ENCODE results near the gene RASIP1.
"Not testable (repeated sequence)": the region's sequence is repeated elsewhere in the genome, so short reads cannot be mapped to it uniquely, and the experiment has no call there.

The RASIP1 gene

GRCh38 chr19:48740164-48740972, at the start of gene RASIP1:
TSS of gene RASIP1 (minus strand) at chr19:48740610. CDS start at chr19:48740282, 328 bp downstream.
- Histone ChIP-seq H3K27ac (ENCODE audit: low read depth, low read length) (no peak within 1 kb of the TSS), H3K9ac (ENCODE audit: low read depth, low read length) (no peak within 1 kb of the TSS), H3K4me1 (ENCODE audit: control insufficient read depth, insufficient read depth, low read length) (peaks cover 22% of the 10 kb centered on the region; the same call in 1 of the 2 replicates)

GRCh38 chr19:48787331-48787730, 46.9 kb upstream of the RASIP1 start:
- H3K9ac ChIP-seq (ENCODE audit: low read depth, low read length); H3K27ac ChIP-seq (ENCODE audit: low read depth, low read length); H3K36me3 ChIP-seq (ENCODE audit: control insufficient read depth, insufficient read depth, low read length); H3K4me3 ChIP-seq (ENCODE audit: low read depth, low read length); H3K4me1 ChIP-seq (ENCODE audit: control insufficient read depth, insufficient read depth, low read length); H3K9me3 ChIP-seq (ENCODE audit: control insufficient read depth, insufficient read depth, low read length); H3K27me3 ChIP-seq (ENCODE audit: control insufficient read depth, insufficient read depth, low read length): not testable (repeated sequence)

More at GRCh38 chr19:48740164-48740972, at the start of gene RASIP1:
- Histone ChIP-seq H3K27me3 (ENCODE audit: control insufficient read depth, insufficient read depth, low read length) (peaks cover 16% of the 10 kb centered on the region), H3K36me3 (ENCODE audit: control insufficient read depth, insufficient read depth, low read length) (no peaks in the 10 kb centered on the region), H3K4me3 (ENCODE audit: low read depth, low read length) (peak within 1 kb of the TSS; percentile 71), H3K9me3 (ENCODE audit: control insufficient read depth, insufficient read depth, low read length) (no peaks in the 10 kb centered on the region)

GRCh38 chr19:48786422-48786821, 46.0 kb upstream of the RASIP1 start:
- not testable (repeated sequence) for H3K36me3 ChIP-seq (ENCODE audit: control insufficient read depth, insufficient read depth, low read length); H3K27me3 ChIP-seq (ENCODE audit: control insufficient read depth, insufficient read depth, low read length); H3K9ac ChIP-seq (ENCODE audit: low read depth, low read length); H3K27ac ChIP-seq (ENCODE audit: low read depth, low read length); H3K4me1 ChIP-seq (ENCODE audit: control insufficient read depth, insufficient read depth, low read length); H3K4me3 ChIP-seq (ENCODE audit: low read depth, low read length); H3K9me3 ChIP-seq (ENCODE audit: control insufficient read depth, insufficient read depth, low read length)

- H3K9ac ChIP-seq (ENCODE audit: low read depth, low read length): no peak overlapping the region
- H3K4me3 ChIP-seq (ENCODE audit: low read depth, low read length): no peak overlapping the region
- no peaks in the 10 kb centered on the region for H3K9me3 ChIP-seq (ENCODE audit: control insufficient read depth, insufficient read depth, low read length)
- peaks cover 2% of the 10 kb centered on the region; the same call in 1 of the 2 replicates for H3K4me1 ChIP-seq (ENCODE audit: control insufficient read depth, insufficient read depth, low read length)
- no peaks in the 10 kb centered on the region for H3K36me3 ChIP-seq (ENCODE audit: control insufficient read depth, insufficient read depth, low read length)
- H3K27me3 ChIP-seq (ENCODE audit: control insufficient read depth, insufficient read depth, low read length): no peaks in the 10 kb centered on the region
- no peak overlapping the region for H3K27ac ChIP-seq (ENCODE audit: low read depth, low read length)
Observed at GRCh38 chr19:48784527-48784926, 44.1 kb upstream of the RASIP1 start.

- Histone ChIP-seq H3K36me3 (ENCODE audit: control insufficient read depth, insufficient read depth, low read length) (no peaks in the 10 kb centered on the region), H3K27ac (ENCODE audit: low read depth, low read length) (no peak overlapping the region), H3K9ac (ENCODE audit: low read depth, low read length) (no peak overlapping the region), H3K27me3 (ENCODE audit: control insufficient read depth, insufficient read depth, low read length) (no peaks in the 10 kb centered on the region), H3K9me3 (ENCODE audit: control insufficient read depth, insufficient read depth, low read length) (no peaks in the 10 kb centered on the region), H3K4me3 (ENCODE audit: low read depth, low read length) (no peak overlapping the region), H3K4me1 (ENCODE audit: control insufficient read depth, insufficient read depth, low read length) (no peaks in the 10 kb centered on the region)
Observed at GRCh38 chr19:48780631-48781391, 40.4 kb upstream of the RASIP1 start.

- Histone ChIP-seq H3K4me3 (ENCODE audit: low read depth, low read length) (no peak overlapping the region), H3K4me1 (ENCODE audit: control insufficient read depth, insufficient read depth, low read length) (no peaks in the 10 kb centered on the region), H3K9me3 (ENCODE audit: control insufficient read depth, insufficient read depth, low read length) (no peaks in the 10 kb centered on the region), H3K9ac (ENCODE audit: low read depth, low read length) (no peak overlapping the region), H3K27me3 (ENCODE audit: control insufficient read depth, insufficient read depth, low read length) (no peaks in the 10 kb centered on the region), H3K27ac (ENCODE audit: low read depth, low read length) (no peak overlapping the region), H3K36me3 (ENCODE audit: control insufficient read depth, insufficient read depth, low read length) (no peaks in the 10 kb centered on the region)
Observed at GRCh38 chr19:48779636-48780035, 39.2 kb upstream of the RASIP1 start.

- H3K4me3 ChIP-seq (ENCODE audit: low read depth, low read length): no peak overlapping the region
Observed at GRCh38 chr19:48777720-48778119, 37.3 kb upstream of the RASIP1 start.

GRCh38 chr19:48777139-48777538, 36.7 kb upstream of the RASIP1 start:
- Histone ChIP-seq H3K4me1 (ENCODE audit: control insufficient read depth, insufficient read depth, low read length) (no peaks in the 10 kb centered on the region), H3K4me3 (ENCODE audit: low read depth, low read length) (no peak overlapping the region), H3K27ac (ENCODE audit: low read depth, low read length) (no peak overlapping the region), H3K9ac (ENCODE audit: low read depth, low read length) (no peak overlapping the region), H3K27me3 (ENCODE audit: control insufficient read depth, insufficient read depth, low read length) (no peaks in the 10 kb centered on the region), H3K9me3 (ENCODE audit: control insufficient read depth, insufficient read depth, low read length) (no peaks in the 10 kb centered on the region), H3K36me3 (ENCODE audit: control insufficient read depth, insufficient read depth, low read length) (no peaks in the 10 kb centered on the region)

More at GRCh38 chr19:48777720-48778119, 37.3 kb upstream of the RASIP1 start:
- Histone ChIP-seq H3K27me3 (ENCODE audit: control insufficient read depth, insufficient read depth, low read length) (no peaks in the 10 kb centered on the region), H3K9me3 (ENCODE audit: control insufficient read depth, insufficient read depth, low read length) (no peaks in the 10 kb centered on the region), H3K4me1 (ENCODE audit: control insufficient read depth, insufficient read depth, low read length) (no peaks in the 10 kb centered on the region), H3K36me3 (ENCODE audit: control insufficient read depth, insufficient read depth, low read length) (no peaks in the 10 kb centered on the region), H3K9ac (ENCODE audit: low read depth, low read length) (no peak overlapping the region), H3K27ac (ENCODE audit: low read depth, low read length) (no peak overlapping the region)

GRCh38 chr19:48772503-48772953, 32.1 kb upstream of the RASIP1 start:
- Histone ChIP-seq H3K9ac (ENCODE audit: low read depth, low read length) (no peak overlapping the region), H3K27me3 (ENCODE audit: control insufficient read depth, insufficient read depth, low read length) (no peaks in the 10 kb centered on the region), H3K4me1 (ENCODE audit: control insufficient read depth, insufficient read depth, low read length) (peaks cover 2% of the 10 kb centered on the region; the same call in 1 of the 2 replicates), H3K4me3 (ENCODE audit: low read depth, low read length) (no peak overlapping the region), H3K9me3 (ENCODE audit: control insufficient read depth, insufficient read depth, low read length) (no peaks in the 10 kb centered on the region), H3K27ac (ENCODE audit: low read depth, low read length) (no peak overlapping the region), H3K36me3 (ENCODE audit: control insufficient read depth, insufficient read depth, low read length) (no peaks in the 10 kb centered on the region)

GRCh38 chr19:48770734-48771472, 30.5 kb upstream of the RASIP1 start:
- H3K27me3 ChIP-seq (ENCODE audit: control insufficient read depth, insufficient read depth, low read length): no peaks in the 10 kb centered on the region
- H3K27ac ChIP-seq (ENCODE audit: low read depth, low read length): no peak overlapping the region
- H3K9ac ChIP-seq (ENCODE audit: low read depth, low read length): no peak overlapping the region
- peaks cover 2% of the 10 kb centered on the region; the same call in 1 of the 2 replicates for H3K4me1 ChIP-seq (ENCODE audit: control insufficient read depth, insufficient read depth, low read length)
- H3K4me3 ChIP-seq (ENCODE audit: low read depth, low read length): no peak overlapping the region
- H3K36me3 ChIP-seq (ENCODE audit: control insufficient read depth, insufficient read depth, low read length): no peaks in the 10 kb centered on the region
- H3K9me3 ChIP-seq (ENCODE audit: control insufficient read depth, insufficient read depth, low read length): no peaks in the 10 kb centered on the region

All from HUES48 (cell line).